Loucy (cell line): ENCODE measurements around the gene UQCRFS1.

Experiments
- H2AFZ ChIP-seq: fragments of 200-600 bp; sonication (generic); 2 replicates; pipeline ENCODE4 v1.6.0; 2016; ENCODE audit warnings: antibody characterized with exemption, mild to moderate bottlenecking, low read length, moderate library complexity
- H3F3A ChIP-seq: fragments of 200-600 bp; 2 replicates; pipeline ENCODE4 v1.6.0; 2016; ENCODE audit warnings: antibody characterized with exemption, low read depth, mild to moderate bottlenecking
- H3K27me3 ChIP-seq: fragments of 200-600 bp; sonication (generic); 2 replicates; pipeline ENCODE4 v1.6.1; 2014; ENCODE audit warnings: low read length, mild to moderate bottlenecking; ENCODE audit not compliant: insufficient read depth, poor library complexity, severe bottlenecking
- H3K36me3 ChIP-seq: fragments of 200-600 bp; sonication (generic); 2 replicates; pipeline ENCODE4 v1.6.1; 2016; ENCODE audit warnings: low read length; ENCODE audit not compliant: insufficient read depth
- H3K4me1 ChIP-seq: fragments of 200-600 bp; sonication (generic); 2 replicates; pipeline ENCODE4 v1.5.1; 2014; ENCODE audit warnings: low read length, mild to moderate bottlenecking; ENCODE audit not compliant: insufficient read depth, poor library complexity, severe bottlenecking
- H3K4me2 ChIP-seq: fragments of 200-600 bp; sonication (generic); 2 replicates; pipeline ENCODE4 v1.6.0; 2014; ENCODE audit warnings: antibody characterized with exemption, low read length, low read depth, mild to moderate bottlenecking; ENCODE audit not compliant: poor library complexity, severe bottlenecking
- H3K4me3 ChIP-seq: fragments of 200-600 bp; sonication (generic); 2 replicates; pipeline ENCODE4 v1.5.1; 2014; ENCODE audit warnings: low read length, mild to moderate bottlenecking, mixed read lengths; ENCODE audit not compliant: poor library complexity, severe bottlenecking
- H3K79me2 ChIP-seq: fragments of 200-600 bp; sonication (generic); 2 replicates; pipeline ENCODE4 v1.6.1; 2014; ENCODE audit warnings: low read length; ENCODE audit not compliant: insufficient read depth
- H3K9ac ChIP-seq: fragments of 200-600 bp; sonication (generic); 2 replicates; pipeline ENCODE4 v1.6.0; 2014; ENCODE audit warnings: mild to moderate bottlenecking, low read depth, low read length, moderate library complexity; ENCODE audit not compliant: poor library complexity, severe bottlenecking
- H3K9me2 ChIP-seq: fragments of 200-600 bp; sonication (generic); replicated peaks from 2 replicates; pipeline ENCODE4 v1.6.1; 2016; ENCODE audit warnings: low read depth, low read length, mixed read lengths
- H3K9me3 ChIP-seq: fragments of 200-600 bp; sonication (generic); 2 replicates; pipeline ENCODE4 v1.6.1; 2014; ENCODE audit warnings: mild to moderate bottlenecking, antibody characterized with exemption, low read length, low read depth; ENCODE audit not compliant: insufficient read depth
- H4K20me1 ChIP-seq: fragments of 200-600 bp; sonication (generic); 2 replicates; pipeline ENCODE4 v1.6.0; 2014; ENCODE audit warnings: antibody characterized with exemption, low read length, mild to moderate bottlenecking; ENCODE audit not compliant: insufficient read depth, poor library complexity, severe bottlenecking
- CTCF ChIP-seq: fragments of 200-600 bp; sonication (generic); conservative IDR thresholded peaks from 2 replicates; pipeline ENCODE4 v1.5.1; 2014; ENCODE audit warnings: mild to moderate bottlenecking, antibody characterized with exemption, low read length
- EZH2phosphoT487 ChIP-seq: fragments of 200-600 bp; IDR thresholded peaks from 2 replicates; pipeline ENCODE4 v1.6.1; 2018; ENCODE audit warnings: antibody characterized with exemption, mild to moderate bottlenecking, moderate library complexity, borderline replicate concordance

UQCRFS1 gene

DNA sequence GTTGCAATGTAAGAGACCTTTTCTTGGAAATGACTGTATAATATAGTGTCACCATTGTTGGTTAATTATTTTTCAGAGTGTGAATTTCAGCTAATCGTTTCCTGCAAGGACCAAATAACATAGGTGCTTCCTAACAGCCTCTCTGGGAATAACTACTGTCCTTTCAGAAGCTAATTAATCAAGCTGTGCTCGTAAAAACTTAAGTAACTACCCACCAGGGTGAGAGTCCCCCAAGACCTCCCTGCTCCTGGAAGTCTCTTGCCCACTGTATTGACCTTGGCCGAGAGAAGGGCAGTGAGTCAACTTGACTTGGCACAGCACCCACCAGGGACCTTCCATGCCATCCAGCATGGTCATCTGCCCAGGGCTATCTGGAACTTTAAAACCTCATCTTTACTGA, 50.3 kb downstream of the UQCRFS1 start:
- Histone ChIP-seq H3K36me3 (no peaks in the 10 kb centered on the region), H3K9me3 (peaks cover 6% of the 10 kb centered on the region; the same call in 1 of the 2 replicates), H2AFZ (no peak overlapping the region), H3K4me3 (no peak overlapping the region), H3K4me2 (no peak overlapping the region), H3K4me1 (no peaks in the 10 kb centered on the region), H3K9me2 (no peaks in the 10 kb centered on the region), H4K20me1 (no peaks in the 10 kb centered on the region), H3K9ac (no peak overlapping the region), H3K79me2 (no peaks in the 10 kb centered on the region), H3F3A (no peaks in the 10 kb centered on the region), H3K27me3 (no peaks in the 10 kb centered on the region)
- no peak for TF ChIP-seq EZH2phosphoT487
- no peak for TF ChIP-seq CTCF

DNA sequence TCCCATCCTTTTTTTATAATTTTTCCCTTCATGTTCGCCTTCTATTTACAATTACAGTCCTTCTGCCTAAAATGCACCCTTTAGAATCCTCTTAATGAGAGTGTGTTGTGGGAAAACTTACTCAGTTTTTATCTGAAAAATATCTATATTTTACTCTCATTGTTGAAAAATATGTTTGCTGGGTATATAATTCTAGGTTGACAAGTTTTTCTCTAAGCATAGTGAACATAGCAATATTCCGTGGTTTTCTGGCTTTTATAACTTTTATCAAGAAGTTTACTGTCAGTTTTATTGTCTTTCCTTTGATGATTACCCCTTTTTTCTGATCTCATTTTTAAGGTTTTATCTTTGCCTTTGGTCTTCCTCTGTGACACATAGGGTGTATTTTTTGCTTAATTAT, 57.3 kb downstream of the UQCRFS1 start:
- H3K4me3 ChIP-seq: no peak overlapping the region
- H3K9me3 ChIP-seq: peaks cover 25% of the 10 kb centered on the region; the same call in 1 of the 2 replicates
- no peaks in the 10 kb centered on the region for H3K36me3 ChIP-seq
- no peaks in the 10 kb centered on the region for H3K79me2 ChIP-seq
- H2AFZ ChIP-seq: no peak overlapping the region
- TF ChIP-seq CTCF (no peak), EZH2phosphoT487 (no peak)
- H3K4me2 ChIP-seq: no peak overlapping the region
- H3K9me2 ChIP-seq: no peaks in the 10 kb centered on the region
- H3K9ac ChIP-seq: no peak overlapping the region
- H3F3A ChIP-seq: no peaks in the 10 kb centered on the region
- H3K4me1 ChIP-seq: no peaks in the 10 kb centered on the region
- no peaks in the 10 kb centered on the region for H4K20me1 ChIP-seq
- no peaks in the 10 kb centered on the region for H3K27me3 ChIP-seq
